Iris pigment epithelial cell (primary cell): ENCODE data around the gene RPS5.
"Not testable (repeated sequence)": the region's sequence is repeated elsewhere in the genome, so short reads cannot be mapped to it uniquely, and the experiment has no call there.

Experiments
- DNase-seq: peaks from one replicate; pipeline ENCODE4 v3.0.0-alpha.2; 2011; ENCODE audit warnings: low read depth

The RPS5 gene

DNA sequence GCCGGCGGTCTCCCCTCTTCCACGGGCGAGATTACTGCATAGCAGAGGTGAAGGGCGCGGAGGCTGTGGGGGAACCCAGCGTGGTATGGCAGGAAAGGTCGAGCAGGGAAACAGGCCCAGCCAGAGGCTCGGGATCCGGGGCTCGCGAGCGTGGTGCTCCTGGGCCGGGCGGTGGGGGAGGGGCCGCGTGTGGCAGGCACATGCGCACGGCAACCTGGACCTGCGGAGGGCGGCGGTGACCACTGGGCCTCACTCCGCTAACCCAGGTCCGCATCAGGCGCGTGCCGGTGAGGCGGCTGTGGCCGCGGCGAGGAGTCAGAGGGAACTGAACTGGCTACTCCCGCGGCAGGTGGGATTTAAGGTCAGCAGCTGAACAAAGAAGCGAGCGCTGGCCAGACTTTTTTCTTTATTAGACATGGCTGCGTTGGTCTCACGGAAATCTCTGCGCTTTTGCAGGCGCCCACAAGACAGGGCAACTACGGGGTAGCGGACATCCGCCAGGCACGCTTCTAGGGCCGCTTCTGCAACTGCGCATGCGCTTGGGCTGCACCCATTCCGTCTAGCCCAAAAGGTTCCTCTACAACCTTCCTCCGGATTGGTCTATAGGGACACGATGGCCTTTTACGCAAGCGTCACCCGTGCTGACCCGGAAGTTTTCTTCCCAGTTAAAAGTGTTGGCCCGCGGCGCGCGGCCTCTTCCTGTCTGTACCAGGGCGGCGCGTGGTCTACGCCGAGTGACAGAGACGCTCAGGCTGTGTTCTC lies at the start of gene RPS5:
Gene RPS5, plus strand, starts transcription at position 694 of the 762 bp plus-strand sequence. CDS start 869 bp downstream, outside the sequence.
- DNase-seq = peak; percentile 98

DNA sequence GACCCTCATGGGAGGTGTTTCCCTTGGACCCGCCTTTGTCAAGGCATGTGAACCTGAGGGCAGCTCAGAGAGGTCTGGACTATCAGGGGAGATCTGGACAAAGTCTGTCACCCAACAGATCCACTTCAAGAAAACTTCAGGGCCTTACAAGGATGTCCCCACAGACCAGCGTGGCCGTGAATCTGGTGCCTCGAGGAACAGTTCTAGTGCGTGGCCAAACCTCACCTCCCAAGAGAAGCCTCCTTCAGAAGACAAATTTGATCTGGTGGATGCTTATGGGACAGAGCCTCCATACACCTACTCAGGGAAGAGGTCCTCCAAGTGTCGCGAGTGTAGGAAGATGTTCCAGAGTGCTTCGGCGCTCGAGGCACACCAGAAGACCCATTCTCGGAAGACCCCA lies 48.7 kb upstream of the RPS5 start:
- DNase-seq = no peak

DNA sequence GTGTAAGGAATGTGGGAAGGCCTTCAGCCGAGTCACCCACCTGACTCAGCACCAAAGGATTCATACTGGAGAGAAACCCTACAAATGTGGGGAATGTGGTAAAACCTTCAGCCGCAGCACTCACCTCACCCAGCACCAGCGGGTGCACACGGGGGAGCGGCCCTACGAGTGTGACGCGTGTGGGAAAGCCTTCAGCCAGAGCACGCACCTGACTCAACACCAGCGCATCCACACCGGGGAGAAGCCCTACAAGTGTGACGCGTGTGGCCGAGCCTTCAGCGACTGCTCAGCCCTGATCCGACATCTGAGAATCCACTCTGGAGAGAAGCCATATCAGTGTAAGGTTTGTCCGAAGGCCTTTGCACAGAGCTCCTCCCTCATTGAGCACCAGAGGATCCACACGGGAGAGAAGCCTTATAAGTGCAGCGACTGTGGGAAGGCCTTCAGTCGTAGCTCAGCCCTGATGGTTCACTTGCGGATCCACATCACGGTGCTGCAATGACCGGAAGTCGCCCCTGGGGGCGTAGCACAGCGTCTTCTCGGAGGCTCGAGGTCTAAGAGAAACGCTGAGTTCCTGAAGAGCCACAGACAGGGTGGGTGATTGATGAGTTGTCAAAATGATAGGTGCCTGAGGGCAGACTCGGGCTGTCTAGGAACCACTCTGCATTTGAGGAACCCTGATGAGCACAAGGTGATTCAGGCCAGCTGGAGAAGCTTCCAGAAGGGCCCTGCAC lies 48.1 kb upstream of the RPS5 start:
- DNase-seq = no peak

DNA sequence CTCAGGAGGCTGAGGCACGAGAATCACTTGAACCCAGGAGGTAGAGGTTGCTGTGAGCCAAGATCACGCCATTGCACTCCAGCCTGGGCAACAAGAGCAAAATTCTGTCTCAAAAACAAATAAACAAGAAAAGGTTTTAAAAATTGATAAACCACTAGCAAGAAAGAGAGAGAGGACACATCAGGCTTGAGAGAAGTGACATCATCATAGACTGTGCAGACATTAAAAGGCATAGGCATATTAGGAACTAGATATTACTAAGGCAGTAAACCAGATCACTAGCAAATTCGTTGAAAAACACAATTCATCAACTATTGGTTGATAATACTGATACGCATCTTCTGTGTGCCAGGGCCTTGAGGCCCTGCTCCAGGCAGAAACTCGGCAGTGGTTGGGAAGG lies 41.5 kb upstream of the RPS5 start:
- DNase-seq = no peak

DNA sequence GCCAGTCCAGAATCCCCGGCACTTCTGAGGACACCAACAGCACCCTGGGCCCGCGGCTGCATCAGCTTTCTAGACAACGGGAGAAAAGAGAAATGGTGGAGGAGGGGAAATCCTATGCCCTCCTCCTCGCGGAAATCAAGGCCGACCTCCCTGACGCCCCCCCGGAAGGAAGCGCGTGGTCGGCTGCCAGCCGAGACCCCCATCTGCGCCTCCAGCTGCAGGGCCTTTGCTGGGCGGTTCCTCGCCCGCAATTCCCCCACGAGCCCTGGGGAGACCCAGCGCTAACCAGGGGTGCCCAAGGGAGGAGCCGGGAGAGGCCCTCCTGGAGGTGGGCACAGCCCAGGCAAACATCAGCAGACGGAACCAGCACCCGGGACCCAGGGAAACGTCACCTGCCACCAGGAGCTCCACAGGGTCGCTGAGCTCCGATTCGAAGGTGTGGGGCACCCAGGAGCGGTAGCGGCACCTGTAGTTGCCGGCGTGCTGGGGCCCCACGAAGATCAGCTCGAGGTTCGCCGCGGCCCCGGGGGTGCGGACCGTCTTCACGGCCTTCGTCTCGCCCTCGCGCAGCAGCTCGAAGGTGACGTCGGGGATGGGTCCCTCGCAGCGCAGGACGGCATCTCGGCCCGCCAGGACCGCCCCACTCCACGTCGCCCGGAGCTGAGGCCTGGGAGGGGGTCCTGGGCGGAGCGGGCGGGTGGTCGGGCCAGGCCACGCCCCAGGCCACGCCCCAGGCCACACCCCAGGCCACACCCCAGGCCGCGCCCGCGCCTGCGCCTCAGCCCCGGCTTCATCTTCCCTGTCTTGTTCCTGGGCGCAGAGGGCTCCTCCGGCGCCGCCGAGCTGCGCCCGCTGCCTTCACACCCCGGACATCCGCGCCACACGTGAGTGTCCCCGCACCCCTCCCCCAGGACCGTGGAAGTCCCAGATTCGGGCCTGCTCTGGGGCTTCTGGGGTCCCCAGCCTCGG lies 39.8 kb upstream of the RPS5 start:
- DNase-seq = peak; percentile 75

DNA sequence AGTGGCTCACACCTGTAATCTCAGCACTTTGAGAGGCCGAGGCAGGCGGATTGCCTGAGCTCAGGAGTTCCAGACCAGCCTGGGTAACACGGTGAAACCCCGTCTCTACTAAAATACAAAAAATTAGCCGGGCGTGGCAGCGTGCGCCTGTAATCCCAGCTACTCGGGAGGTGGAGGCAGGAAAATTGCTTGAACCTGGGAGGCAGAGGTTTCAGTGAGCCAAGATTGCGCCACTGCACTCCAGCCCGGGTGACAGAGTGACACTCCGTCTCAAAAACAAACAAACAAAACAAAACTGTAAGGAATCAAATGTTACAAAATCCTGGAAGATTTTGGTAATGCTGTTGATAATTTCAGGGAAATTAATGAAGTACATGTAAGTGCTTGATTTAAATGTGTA lies 39.0 kb upstream of the RPS5 start:
- not testable (repeated sequence) for DNase-seq

DNA sequence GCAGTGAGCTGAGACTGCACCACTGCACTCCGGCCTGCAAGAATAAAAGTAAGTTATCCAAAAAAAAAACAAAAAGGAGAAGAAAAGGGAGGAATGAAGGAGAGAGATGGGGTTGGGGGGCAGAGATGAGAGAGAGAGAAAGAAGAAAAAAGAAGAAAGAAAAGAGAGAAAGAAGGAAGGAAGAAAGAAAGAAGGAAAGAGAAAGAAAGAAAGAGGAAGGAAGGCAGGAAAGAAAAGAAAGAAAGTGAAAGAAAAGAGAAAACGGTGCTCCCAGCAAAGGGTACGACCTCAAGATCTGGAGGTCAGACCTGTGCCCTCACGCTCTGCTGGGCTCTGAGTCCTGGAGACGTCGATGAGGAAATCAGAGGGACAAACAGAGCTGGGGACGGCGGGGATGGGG lies 37.5 kb upstream of the RPS5 start:
- no peak for DNase-seq

DNA sequence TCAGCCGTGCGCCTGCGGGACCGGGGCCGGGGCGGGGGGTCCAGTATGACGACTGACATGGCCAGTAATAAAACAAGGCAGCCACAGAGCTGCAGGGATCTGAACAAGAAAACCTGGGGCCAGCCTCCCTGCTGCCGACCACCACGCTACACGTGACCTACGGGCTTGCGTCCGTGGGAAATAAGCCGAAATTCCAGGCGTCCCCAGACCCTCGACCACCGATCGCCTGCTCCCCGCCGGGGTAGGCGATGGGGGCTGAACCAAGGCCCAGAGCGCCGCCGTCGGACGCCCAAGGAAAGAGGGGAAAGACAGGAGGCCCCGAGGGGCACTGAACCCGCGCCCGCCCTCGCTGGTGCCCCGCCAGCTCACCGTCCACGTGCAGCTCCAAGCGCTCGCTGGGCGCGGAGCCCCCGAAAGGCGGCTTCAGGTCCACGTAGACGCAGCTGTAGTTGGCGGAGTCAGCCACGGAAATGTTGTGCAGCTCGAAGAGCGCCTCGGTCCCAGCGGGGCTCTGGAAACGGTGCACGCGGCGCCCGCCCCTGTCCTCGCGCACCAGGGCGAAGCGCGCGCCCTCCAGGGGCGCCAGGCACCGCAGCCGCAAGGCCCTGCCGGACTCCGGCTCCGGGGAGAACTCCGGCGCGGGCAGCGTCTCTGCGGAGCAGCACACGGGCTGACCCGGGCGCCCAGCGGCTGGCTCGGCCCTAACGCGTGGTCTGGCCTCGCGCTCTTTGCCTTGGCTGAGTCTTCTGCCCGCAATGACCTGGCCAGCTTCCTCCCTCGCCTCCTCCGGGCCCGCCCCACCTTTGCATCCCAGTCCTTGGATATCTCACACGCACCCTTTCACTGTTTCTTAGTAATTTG lies 36.8 kb upstream of the RPS5 start:
- DNase-seq = no peak

DNA sequence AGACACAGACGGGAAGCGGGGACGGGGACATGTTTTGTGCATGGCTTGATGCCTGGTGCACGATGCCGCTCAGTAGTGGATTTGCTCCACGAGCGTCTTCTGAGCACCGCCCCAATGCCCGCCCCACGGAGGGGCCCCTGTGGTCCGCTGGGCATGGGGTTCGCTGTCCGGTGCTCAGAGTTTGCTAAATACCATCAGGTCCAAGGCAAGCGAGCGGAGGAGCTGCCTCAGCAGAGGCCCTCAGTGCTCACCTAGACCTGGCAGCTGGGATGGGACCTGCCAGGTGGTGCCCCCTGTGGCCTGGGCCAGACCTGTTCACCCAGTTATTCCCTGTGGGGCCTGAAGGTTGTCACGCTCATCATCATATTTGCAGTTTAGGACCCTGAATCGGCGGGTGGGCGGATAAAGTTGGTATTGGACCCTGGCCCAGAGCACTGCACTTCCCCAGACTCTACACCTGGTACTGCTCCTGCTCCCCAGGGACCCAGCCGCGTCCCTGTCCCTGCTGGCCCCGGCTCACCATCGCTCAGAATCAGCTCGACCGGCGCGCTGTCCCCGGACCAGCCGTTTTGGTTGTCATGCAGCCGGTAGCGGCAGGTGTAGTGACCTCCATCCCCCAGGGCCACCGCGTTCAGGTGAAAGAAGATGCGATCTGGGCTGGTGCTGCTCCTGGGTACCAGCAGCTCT lies 36.1 kb upstream of the RPS5 start:
- DNase-seq = no peak

DNA sequence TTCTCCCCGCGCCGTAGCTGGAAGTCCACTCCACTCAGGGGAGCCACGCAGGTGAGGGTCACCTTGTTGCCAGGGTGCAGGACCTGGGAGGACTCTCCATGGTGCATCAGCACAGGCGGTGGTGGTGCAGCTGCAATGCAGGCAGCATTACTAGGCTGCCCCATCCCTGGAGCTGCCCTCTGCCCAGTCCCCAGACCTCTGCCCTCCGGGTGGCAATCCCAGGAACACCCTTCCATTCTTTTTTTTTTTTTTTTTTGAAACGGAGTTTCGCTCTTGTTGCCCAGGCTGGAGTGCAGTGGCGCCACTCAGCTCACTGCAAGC lies 35.6 kb upstream of the RPS5 start:
- no peak for DNase-seq

DNA sequence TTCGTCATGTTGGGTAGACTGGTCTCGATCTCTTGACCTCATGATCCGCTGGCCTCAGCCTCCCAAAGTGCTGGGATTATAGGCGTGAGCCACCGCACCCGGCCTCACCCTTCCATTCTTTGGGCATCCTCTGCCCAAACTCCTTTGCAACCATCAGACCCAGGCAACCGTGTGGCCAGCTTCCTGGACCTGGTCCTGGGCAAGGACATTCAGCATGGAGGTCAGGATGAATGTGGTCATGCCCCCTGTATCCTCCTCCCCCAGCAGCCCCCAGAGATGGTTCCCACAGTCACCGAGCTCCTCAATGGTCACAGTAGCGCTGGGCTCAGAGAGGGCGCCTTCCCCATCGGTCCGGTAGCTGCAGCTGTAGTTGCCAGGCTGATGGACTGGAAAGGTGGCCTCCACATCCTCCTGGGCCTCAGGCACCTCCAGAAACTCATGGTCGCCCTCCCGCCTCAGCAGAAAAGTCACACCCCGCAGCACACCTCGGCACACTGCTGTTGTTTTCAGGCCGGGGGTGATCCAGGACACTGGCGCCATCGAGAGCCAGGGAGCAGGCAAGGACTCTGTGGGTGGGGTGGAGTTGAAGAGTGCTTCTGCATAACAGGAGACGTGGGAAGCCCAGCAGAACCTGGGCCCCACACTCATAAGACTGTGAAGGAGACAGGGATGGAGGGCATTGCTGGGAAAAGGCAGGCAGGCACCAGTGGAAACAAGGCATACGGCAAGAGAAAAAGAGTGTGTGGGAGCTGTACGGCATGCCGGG lies 34.9 kb upstream of the RPS5 start:
- DNase-seq = no peak

DNA sequence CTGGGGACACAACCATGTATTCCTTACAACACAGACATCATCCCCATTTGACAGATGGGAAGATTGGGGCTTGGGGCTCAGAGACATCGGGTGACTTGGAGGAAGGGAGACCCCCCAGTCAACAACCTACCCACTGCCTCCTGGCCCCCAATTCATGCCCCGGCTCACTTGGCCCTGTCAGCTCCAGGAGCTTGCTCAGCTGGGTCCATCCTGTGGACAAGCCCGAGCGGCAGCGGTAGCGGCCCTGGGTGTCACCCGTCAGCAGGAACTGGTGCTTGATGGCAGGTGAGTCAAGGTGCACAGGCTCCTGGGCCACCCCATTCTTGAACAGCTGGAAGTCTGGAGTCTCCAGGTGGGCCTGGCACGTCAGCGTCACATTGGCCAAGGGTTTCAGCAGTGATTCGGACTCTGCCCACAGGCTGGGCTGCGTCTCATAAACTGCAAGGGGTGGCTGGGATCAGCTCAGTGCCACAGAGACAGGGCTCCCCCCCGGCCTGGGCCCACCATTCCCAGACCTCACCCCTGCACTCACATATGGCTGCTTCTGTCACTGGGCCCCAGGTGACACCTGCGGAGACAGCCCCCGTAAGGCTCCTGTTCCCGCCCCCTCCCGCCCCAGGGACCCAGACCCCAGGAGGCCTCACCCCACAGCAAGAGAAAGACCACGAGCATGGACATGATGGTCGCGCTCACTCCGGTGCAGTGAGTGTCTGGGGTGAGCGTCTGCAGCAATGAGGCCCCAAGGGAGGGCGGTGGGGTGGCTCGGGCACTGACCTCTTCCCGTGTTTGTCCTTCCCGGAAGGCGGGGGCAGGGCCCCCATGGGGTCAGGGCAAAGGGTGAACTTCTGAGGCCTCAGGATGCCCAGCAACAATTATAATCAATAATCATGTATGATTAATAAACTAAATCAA lies 34.1 kb upstream of the RPS5 start, which contains the start of gene A1BG:
Gene A1BG, minus strand, starts transcription at position 733 of the 912 bp plus-strand sequence. Its CDS starts 55 bp downstream, at position 678.
- no peak for DNase-seq

DNA sequence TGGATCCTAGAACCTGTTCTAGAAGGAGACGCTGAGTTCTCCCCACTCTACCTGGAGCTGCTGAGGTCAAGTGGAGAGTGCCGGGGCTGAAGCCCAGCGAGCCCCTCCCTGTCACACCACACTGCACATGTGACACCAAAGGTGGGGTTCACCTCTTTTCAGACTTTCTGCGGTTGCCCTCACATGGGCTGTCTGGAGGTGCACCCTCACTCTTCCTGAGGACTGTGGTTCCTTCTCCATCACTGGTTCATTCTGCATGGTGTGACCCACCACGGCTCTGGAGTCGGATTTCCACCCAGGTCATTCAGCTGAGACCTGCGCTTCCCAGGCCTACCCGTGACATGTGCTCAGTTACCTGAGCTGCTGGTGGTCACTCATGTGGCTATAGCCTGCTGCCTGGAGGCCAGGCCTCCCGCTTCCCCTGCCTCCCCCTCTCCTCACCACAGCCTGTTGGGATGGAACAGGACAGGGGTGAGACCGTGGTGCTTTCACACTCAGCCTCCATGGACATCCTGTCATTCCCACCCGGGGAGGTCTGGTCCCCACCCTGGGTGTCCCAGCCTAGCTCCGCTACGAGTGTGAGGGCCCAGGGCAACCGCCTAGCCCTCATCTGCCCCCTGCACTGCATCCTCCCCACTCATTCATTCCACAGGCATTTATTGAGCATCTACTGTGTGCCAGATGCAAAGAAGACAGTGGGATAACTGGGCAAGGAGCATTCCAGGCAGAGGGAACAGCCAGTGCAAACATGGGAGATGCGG lies 33.2 kb upstream of the RPS5 start:
- no peak for DNase-seq

DNA sequence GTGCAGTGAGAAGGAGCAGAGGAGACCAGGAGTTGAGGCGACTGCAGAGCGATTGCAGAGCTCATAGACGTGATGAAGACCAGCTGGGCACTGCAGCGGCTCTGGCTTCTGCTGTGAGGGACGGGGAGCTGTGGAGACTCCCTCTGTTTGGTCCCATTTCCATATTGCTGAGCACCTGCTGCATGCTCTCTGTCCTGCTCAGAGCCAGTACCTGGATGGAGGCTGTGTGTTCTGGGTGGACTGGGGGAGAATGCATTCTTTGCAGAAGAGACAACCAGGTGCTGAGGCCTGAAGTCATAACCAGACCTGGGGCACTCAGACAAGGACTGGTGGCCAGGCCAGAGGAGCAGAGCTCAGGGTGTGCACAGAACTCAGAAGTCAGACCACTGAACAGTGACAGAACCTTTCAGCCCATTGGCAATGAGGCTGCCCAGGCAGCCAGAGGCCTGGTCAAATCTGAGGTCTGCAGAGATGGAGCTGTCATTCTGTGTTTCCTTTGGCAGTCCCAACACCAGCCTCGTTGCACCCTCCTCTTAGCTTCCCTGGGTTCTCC lies 32.5 kb upstream of the RPS5 start:
- DNase-seq = no peak

DNA sequence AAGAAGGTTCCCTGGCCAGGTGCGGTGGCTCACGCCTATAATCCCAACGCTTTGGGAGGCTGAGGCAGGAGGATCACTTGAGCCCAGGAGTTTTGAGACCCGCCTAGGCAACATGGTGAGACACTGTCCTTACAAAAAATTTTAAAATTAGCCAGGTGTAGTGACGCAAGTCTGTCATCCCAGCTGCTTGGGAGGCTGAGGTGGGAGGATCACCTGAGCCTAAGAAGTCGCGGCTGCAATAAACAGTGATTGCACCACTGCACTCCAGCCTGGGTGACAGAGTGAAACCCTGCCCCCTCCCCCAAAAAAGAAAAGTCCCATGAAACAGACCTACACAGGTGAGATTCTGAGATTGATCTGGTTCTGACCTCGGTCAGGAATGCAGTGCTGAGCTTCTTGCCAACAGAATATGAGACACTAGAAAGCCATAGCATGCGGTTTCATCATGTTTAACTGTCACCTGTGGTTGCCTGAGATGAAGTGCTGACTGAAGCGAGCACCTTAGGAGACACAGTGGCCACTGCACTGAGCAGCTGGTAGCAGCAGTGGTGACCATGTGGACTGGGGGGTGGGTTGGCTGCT lies 31.8 kb upstream of the RPS5 start:
- no peak for DNase-seq

DNA sequence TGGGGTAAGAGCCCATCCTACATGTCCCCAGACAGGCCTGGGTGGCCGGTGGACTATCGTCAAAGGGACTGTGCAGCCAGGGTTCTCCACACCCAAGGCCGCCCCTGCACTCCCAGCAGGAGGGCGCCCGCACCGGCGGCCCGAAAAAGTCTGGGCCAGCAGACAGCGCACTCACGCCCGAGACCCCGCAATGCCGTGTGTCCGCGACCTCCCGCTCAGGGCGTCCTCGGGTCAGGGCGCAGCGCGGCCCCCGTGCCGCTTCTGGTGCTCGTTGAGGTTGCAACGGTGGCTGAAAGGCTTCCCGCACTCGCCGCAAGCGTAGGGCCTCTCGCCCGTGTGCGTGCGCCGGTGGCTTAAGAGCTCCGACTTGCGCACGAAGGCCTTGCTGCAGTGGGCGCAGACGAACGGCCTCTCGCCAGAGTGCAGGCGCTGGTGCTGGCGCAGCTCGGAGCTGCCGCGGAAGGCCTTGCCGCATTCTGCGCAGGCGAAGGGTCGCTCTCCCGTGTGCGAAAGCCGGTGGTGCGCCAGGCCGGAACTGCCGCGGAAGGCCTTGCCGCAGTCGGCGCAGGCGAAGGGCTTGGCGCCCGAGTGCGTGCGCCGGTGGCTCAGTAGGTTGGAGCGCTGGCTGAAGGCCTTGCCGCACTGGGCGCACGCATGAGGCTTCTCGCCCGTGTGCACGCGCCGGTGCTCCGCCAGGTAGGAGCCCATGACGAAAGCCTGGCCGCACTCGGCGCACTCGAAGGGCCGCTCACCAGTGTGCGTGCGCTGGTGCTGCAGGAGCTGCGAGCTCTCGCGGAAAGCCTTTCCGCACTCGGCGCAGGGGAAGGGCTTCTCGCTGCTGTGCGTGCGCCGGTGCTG lies 30.9 kb upstream of the RPS5 start:
- DNase-seq = peak; percentile 53
